ENCODE data around the gene PACRG.

DNA sequence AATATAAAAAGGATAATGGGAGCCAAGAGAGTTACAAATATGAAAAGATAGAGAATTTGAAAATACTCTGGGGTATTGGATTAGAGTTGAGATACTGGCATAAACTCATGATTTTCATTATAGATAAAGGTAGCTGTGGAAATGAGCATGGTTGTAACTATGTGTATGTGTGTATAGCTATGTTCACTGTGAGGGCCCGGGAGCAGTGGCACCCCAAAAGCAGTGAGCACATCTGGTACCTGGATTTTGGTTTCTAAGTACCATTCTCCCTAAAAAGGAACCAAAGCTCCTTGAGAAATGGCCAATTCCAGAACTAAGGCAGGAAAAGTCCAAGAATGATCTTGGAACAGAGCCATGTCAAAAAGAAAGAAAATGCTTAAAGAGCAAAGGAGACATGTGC, 484.3 kb downstream of the PACRG start:
- TF ChIP-seq, protein P1, sequence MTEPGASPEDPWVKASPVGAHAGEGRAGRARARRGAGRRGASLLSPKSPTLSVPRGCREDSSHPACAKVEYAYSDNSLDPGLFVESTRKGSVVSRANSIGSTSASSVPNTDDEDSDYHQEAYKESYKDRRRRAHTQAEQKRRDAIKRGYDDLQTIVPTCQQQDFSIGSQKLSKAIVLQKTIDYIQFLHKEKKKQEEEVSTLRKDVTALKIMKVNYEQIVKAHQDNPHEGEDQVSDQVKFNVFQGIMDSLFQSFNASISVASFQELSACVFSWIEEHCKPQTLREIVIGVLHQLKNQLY (CRISPR knock-in tag; IDR thresholded peaks at IDR 0.05), result no peak
- no peak for TF ChIP-seq ZBTB21 (CRISPR knock-in tag; IDR thresholded peaks at IDR 0.05; ENCODE audit: borderline replicate concordance)
- TF ChIP-seq, protein P2, sequence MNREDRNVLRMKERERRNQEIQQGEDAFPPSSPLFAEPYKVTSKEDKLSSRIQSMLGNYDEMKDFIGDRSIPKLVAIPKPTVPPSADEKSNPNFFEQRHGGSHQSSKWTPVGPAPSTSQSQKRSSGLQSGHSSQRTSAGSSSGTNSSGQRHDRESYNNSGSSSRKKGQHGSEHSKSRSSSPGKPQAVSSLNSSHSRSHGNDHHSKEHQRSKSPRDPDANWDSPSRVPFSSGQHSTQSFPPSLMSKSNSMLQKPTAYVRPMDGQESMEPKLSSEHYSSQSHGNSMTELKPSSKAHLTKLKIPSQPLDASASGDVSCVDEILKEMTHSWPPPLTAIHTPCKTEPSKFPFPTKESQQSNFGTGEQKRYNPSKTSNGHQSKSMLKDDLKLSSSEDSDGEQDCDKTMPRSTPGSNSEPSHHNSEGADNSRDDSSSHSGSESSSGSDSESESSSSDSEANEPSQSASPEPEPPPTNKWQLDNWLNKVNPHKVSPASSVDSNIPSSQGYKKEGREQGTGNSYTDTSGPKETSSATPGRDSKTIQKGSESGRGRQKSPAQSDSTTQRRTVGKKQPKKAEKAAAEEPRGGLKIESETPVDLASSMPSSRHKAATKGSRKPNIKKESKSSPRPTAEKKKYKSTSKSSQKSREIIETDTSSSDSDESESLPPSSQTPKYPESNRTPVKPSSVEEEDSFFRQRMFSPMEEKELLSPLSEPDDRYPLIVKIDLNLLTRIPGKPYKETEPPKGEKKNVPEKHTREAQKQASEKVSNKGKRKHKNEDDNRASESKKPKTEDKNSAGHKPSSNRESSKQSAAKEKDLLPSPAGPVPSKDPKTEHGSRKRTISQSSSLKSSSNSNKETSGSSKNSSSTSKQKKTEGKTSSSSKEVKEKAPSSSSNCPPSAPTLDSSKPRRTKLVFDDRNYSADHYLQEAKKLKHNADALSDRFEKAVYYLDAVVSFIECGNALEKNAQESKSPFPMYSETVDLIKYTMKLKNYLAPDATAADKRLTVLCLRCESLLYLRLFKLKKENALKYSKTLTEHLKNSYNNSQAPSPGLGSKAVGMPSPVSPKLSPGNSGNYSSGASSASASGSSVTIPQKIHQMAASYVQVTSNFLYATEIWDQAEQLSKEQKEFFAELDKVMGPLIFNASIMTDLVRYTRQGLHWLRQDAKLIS (CRISPR knock-in tag; IDR thresholded peaks at IDR 0.05; ENCODE audit: borderline replicate concordance), result no peak
- TF ChIP-seq, protein P3, sequence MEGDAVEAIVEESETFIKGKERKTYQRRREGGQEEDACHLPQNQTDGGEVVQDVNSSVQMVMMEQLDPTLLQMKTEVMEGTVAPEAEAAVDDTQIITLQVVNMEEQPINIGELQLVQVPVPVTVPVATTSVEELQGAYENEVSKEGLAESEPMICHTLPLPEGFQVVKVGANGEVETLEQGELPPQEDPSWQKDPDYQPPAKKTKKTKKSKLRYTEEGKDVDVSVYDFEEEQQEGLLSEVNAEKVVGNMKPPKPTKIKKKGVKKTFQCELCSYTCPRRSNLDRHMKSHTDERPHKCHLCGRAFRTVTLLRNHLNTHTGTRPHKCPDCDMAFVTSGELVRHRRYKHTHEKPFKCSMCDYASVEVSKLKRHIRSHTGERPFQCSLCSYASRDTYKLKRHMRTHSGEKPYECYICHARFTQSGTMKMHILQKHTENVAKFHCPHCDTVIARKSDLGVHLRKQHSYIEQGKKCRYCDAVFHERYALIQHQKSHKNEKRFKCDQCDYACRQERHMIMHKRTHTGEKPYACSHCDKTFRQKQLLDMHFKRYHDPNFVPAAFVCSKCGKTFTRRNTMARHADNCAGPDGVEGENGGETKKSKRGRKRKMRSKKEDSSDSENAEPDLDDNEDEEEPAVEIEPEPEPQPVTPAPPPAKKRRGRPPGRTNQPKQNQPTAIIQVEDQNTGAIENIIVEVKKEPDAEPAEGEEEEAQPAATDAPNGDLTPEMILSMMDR (IDR thresholded peaks at IDR 0.05), result no peak
- no peak for TF ChIP-seq ELF4 (CRISPR knock-in tag; IDR thresholded peaks at IDR 0.05; ENCODE audit: low read depth)
